GM23338 (cell line): ENCODE measurements around the gene BTN1A1. TPM values are rescaled to one million over a fixed set of nuclear protein-coding genes. Genes with fewer than 3 reads are reported as not detected.

Source experiments
- ATAC-seq: fragments of 200-7000 bp; cut with Tn5 transposase; 3 replicates; pipeline ENCODE4 v1.9.1; 2020
- DNase-seq: peaks from one replicate; pipeline ENCODE4 v3.0.0-alpha.2; 2015; ENCODE audit warnings: low spot score
- H2AFZ ChIP-seq: fragments of 200-600 bp; sonication (generic); 2 replicates; pipeline ENCODE4 v1.8.0; 2016; ENCODE audit warnings: antibody characterized with exemption, mild to moderate bottlenecking, moderate library complexity
- H3F3A ChIP-seq: fragments of 200-600 bp; sonication (generic); replicated peaks from 2 replicates; pipeline ENCODE4 v1.8.0; 2017; ENCODE audit warnings: antibody characterized with exemption, mixed run types, low read depth
- H3K27ac ChIP-seq: fragments of 200-600 bp; sonication (generic); 2 replicates; pipeline ENCODE4 v1.6.1; 2016; ENCODE audit warnings: low read depth
- H3K27me3 ChIP-seq: fragments of 200-600 bp; sonication (generic); 2 replicates; pipeline ENCODE4 v1.8.0; 2016; ENCODE audit warnings: mild to moderate bottlenecking, mixed run types, moderate library complexity; ENCODE audit not compliant: insufficient read depth
- H3K36me3 ChIP-seq: fragments of 200-600 bp; sonication (generic); 2 replicates; pipeline ENCODE4 v1.8.0; 2016; ENCODE audit warnings: mild to moderate bottlenecking; ENCODE audit not compliant: insufficient read depth
- H3K4me1 ChIP-seq: fragments of 200-600 bp; sonication (generic); 2 replicates; pipeline ENCODE4 v1.8.0; 2016; ENCODE audit warnings: mild to moderate bottlenecking, moderate library complexity; ENCODE audit not compliant: insufficient read depth
- H3K4me2 ChIP-seq: fragments of 200-600 bp; sonication (generic); 2 replicates; pipeline ENCODE4 v1.7.1; 2017; ENCODE audit warnings: mixed run types
- H3K4me3 ChIP-seq: fragments of 200-600 bp; sonication (generic); 2 replicates; pipeline ENCODE4 v1.6.1; 2016; ENCODE audit warnings: mixed run types
- H3K79me2 ChIP-seq: fragments of 200-600 bp; sonication (generic); replicated peaks from 2 replicates; pipeline ENCODE4 v1.8.0; 2017; ENCODE audit warnings: mild to moderate bottlenecking; ENCODE audit not compliant: insufficient read depth
- H3K9me2 ChIP-seq: fragments of 200-600 bp; sonication (generic); 2 replicates; pipeline ENCODE4 v1.8.0; 2017; ENCODE audit not compliant: insufficient read depth
- H4K20me1 ChIP-seq: fragments of 200-600 bp; sonication (generic); replicated peaks from 2 replicates; pipeline ENCODE4 v1.8.0; 2017; ENCODE audit warnings: mild to moderate bottlenecking; ENCODE audit not compliant: insufficient read depth
- H3K27ac Mint-ChIP-seq: 2 replicates; pipeline ENCODE4 v1.8.0; 2020; ENCODE audit warnings: inconsistent platforms, mild to moderate bottlenecking, moderate library complexity, mixed read lengths
- H3K27me3 Mint-ChIP-seq: 3 replicates; pipeline ENCODE4 v1.8.0; 2022; ENCODE audit warnings: low read depth, mild to moderate bottlenecking, moderate library complexity, mixed read lengths, inconsistent platforms; ENCODE audit not compliant: insufficient read depth, poor library complexity
- H3K36me3 Mint-ChIP-seq: 3 replicates; pipeline ENCODE4 v1.8.0; 2021; ENCODE audit warnings: low read depth, mild to moderate bottlenecking, inconsistent platforms, moderate library complexity, mixed read lengths
- H3K4me1 Mint-ChIP-seq: 3 replicates; pipeline ENCODE4 v1.8.0; 2020; ENCODE audit warnings: mild to moderate bottlenecking, inconsistent platforms, mixed read lengths
- H3K4me3 Mint-ChIP-seq: 3 replicates; pipeline ENCODE4 v1.8.0; 2021; ENCODE audit warnings: moderate library complexity, mild to moderate bottlenecking, inconsistent platforms, mixed read lengths
- H3K9me3 Mint-ChIP-seq: 3 replicates; pipeline ENCODE4 v1.8.0; 2020; ENCODE audit warnings: moderate library complexity, mild to moderate bottlenecking, inconsistent platforms, mixed read lengths
- CTCF ChIP-seq, 2 experiments: fragments of 200-600 bp in 1 of 2; sonication (generic) in 1 of 2; conservative IDR thresholded peaks; 2 replicates each; pipeline versions ENCODE4 v1.5.1 to v1.6.1; 2016 to 2017; ENCODE audit warnings: antibody characterized with exemption in 2 of 2, low read depth in 2 of 2, mild to moderate bottlenecking in 2 of 2, moderate library complexity in 1 of 2
- ETS1 ChIP-seq: IDR thresholded peaks from 2 replicates; pipeline ENCODE4 v1.6.1; 2016; ENCODE audit warnings: antibody characterized with exemption
- EZH2 ChIP-seq: fragments of 200-600 bp; sonication (generic); IDR thresholded peaks from one replicate; pipeline ENCODE4 v1.8.0; 2017; ENCODE audit warnings: antibody characterized with exemption, mild to moderate bottlenecking, low read depth; ENCODE audit not compliant: unreplicated experiment
- JUNB ChIP-seq: IDR thresholded peaks from one replicate; pipeline ENCODE4 v1.6.1; 2016; ENCODE audit warnings: antibody characterized with exemption; ENCODE audit not compliant: unreplicated experiment
- STAT1 ChIP-seq: IDR thresholded peaks from one replicate; pipeline ENCODE4 v1.6.1; 2016; ENCODE audit warnings: antibody characterized with exemption; ENCODE audit not compliant: unreplicated experiment
- ZNF114 ChIP-seq: fragments of 250-450 bp; sonication (Bioruptor Pico); IDR thresholded peaks from 2 replicates; pipeline ENCODE4 v1.5.0; 2020; ENCODE audit warnings: mild to moderate bottlenecking, moderate library complexity
- ZNF462 ChIP-seq: fragments of 250-450 bp; sonication (Bioruptor Pico); IDR thresholded peaks from 2 replicates; pipeline ENCODE4 v1.5.0; 2020; ENCODE audit warnings: mild to moderate bottlenecking, moderate library complexity
- polyA plus RNA-seq: library from polyadenylated mRNA; unstranded; fragments of >200 nt; fragmentation: Nextera tagmentation; extraction: Ambion mirVana; gene quantifications from 2 replicates; pipeline ENCODE4 v1.2.1, GENCODE V29; 2016
- total RNA-seq: library from RNA; depleted of rRNA; stranded (reverse); fragments of >200 nt; shearing (Covaris generic); gene quantifications from 2 replicates; pipeline ENCODE4 v1.2.3, GENCODE V29; 2014

BTN1A1 gene
- total and polyA plus RNA-seq, 2 experiments from 2014 or later, result 0.13 to 0.38 TPM

- no peak overlapping the region for H3K27ac ChIP-seq
- Mint-ChIP-seq H3K27me3 (peaks cover 2% of the 10 kb centered on the region), H3K9me3 (no peaks in the 10 kb centered on the region), H3K4me1 (no peaks in the 10 kb centered on the region; the same call in 2 of the 3 replicates), H3K27ac (no peak overlapping the region), H3K36me3 (peaks cover 85% of the 10 kb centered on the region), H3K4me3 (no peak overlapping the region; the same call in 2 of the 3 replicates)
- H3K9me2 ChIP-seq, result no peaks in the 10 kb centered on the region
- no peak overlapping the region for H3K4me3 ChIP-seq
- H4K20me1 ChIP-seq, result 0 out of 2 replicates have a peak, but pooled peaks cover 4% of the 10 kb centered on the region
- H3K36me3 ChIP-seq, result peaks cover 20% of the 10 kb centered on the region
- H3K4me1 ChIP-seq, result no peaks in the 10 kb centered on the region
- no peaks in the 10 kb centered on the region for H3F3A ChIP-seq
- H3K27me3 ChIP-seq, result no peaks in the 10 kb centered on the region
- peaks cover 2% of the 10 kb centered on the region; the same call in 1 of the 2 replicates for H3K79me2 ChIP-seq
- DNase-seq, result no peak
- no peak overlapping the region for H2AFZ ChIP-seq
- TF ChIP-seq STAT1 (no peak), EZH2 (no peak), JUNB (no peak), ETS1 (no peak), ZNF114 (CRISPR knock-in tag) (no peak), ZNF462 (no peak), CTCF (conservative IDR thresholded peaks at IDR 0.05; ENCODE audit: low read depth in 2 of 2) (no peak)
- ATAC-seq, result no peak
- H3K4me2 ChIP-seq, result no peak overlapping the region
These were observed 35.5 kb upstream of the BTN1A1 start for GRCh38 chr6:26464416-26465131.
